H1 (cell line): Measurements from ENCODE around the gene KLF13. TPM values are rescaled to one million over a fixed set of nuclear protein-coding genes. Genes with fewer than 3 reads are reported as not detected.

Experiments used
- CTCF ChIA-PET: fragments of 300-600 bp; sonication (Branson Sonifier 250); formaldehyde crosslinking; loops from one replicate; lab custom pipeline; 2021; ENCODE audit not compliant: partially characterized antibody; lab: Charles Lee
- POLR2A ChIA-PET: fragments of 300-600 bp; sonication (Branson Sonifier 250); formaldehyde crosslinking; loops from one replicate; lab custom pipeline; 2021; ENCODE audit warnings: inconsistent platforms; ENCODE audit not compliant: partially characterized antibody; lab: Charles Lee
- DNase-seq, 2 experiments: peaks; one replicate each; pipeline versions ENCODE4 v3.0.0 to v3.0.0-alpha.2; 2010 to 2022; ENCODE audit warnings: low spot score in 2 of 2, low read depth in 1 of 2, mixed read lengths in 1 of 2
- FAIRE-seq: peaks from 2 replicates; lab custom pipeline; 2011; peaks lifted over from hg19 to GRCh38; lab: Jason Lieb, UNC
- H2AFZ ChIP-seq: 2 replicates; pipeline ENCODE4 v1.8.1; 2012; ENCODE audit warnings: low read length, inconsistent platforms
- H2AK5ac ChIP-seq: 2 replicates; pipeline ENCODE4 v1.6.1; 2013; ENCODE audit warnings: low read depth, low read length
- H2BK120ac ChIP-seq: replicated peaks from 2 replicates; pipeline ENCODE3; 2013; ENCODE audit warnings: low read depth, low read length, inconsistent platforms
- H2BK12ac ChIP-seq: 2 replicates; pipeline ENCODE4 v1.6.1; 2013; ENCODE audit warnings: low read depth, low read length
- H2BK15ac ChIP-seq: 2 replicates; pipeline ENCODE4 v1.6.1; 2013; ENCODE audit warnings: low read length
- H2BK20ac ChIP-seq: 2 replicates; pipeline ENCODE4 v1.6.1; 2013; ENCODE audit warnings: low read length
- H2BK5ac ChIP-seq: 2 replicates; pipeline ENCODE4 v1.6.1; 2013; ENCODE audit warnings: low read depth, low read length
- H3K14ac ChIP-seq: 2 replicates; pipeline ENCODE4 v1.6.1; 2013; ENCODE audit warnings: inconsistent platforms; ENCODE audit not compliant: insufficient read length
- H3K18ac ChIP-seq: 2 replicates; pipeline ENCODE4 v1.6.1; 2013; ENCODE audit warnings: low read length; ENCODE audit errors: extremely low read depth
- H3K23ac ChIP-seq: 2 replicates; pipeline ENCODE4 v1.6.1; 2013; ENCODE audit warnings: inconsistent platforms; ENCODE audit not compliant: insufficient read length
- H3K23me2 ChIP-seq: 2 replicates; pipeline ENCODE4 v1.6.1; 2013; ENCODE audit warnings: low read depth, low read length
- H3K27ac ChIP-seq: 2 replicates; pipeline ENCODE4 v1.6.1; 2011; ENCODE audit warnings: low read depth, low read length, inconsistent platforms
- H3K27me3 ChIP-seq, 4 experiments: replicated peaks in 1 of 4; 1 replicate in 1 of 4; 2 replicates in 3 of 4; pipeline versions ENCODE4 v1.6.1 to v1.8.1; 2011 to 2013; ENCODE audit warnings: low read length in 3 of 4, mild to moderate bottlenecking in 3 of 4, inconsistent platforms in 2 of 4, mixed read lengths in 2 of 4, moderate library complexity in 1 of 4; ENCODE audit not compliant: control insufficient read depth in 3 of 4, insufficient read depth in 3 of 4; ENCODE audit errors: extremely low read depth in 1 of 4
- H3K36me3 ChIP-seq, 4 experiments: 2 replicates each; pipeline versions ENCODE4 v1.6.1 to v1.8.1; 2011 to 2013; ENCODE audit warnings: mild to moderate bottlenecking in 4 of 4, low read length in 3 of 4, moderate library complexity in 2 of 4, control low read depth in 1 of 4, inconsistent platforms in 1 of 4; ENCODE audit not compliant: insufficient read depth in 4 of 4, control insufficient read depth in 2 of 4
- H3K4ac ChIP-seq: replicated peaks from 2 replicates; pipeline ENCODE3; 2013; ENCODE audit warnings: low read length, low read depth, mixed read lengths, inconsistent platforms; ENCODE audit not compliant: insufficient read length
- H3K4me1 ChIP-seq, 4 experiments: replicated peaks in 1 of 4; 1 replicate in 1 of 4; 2 replicates in 3 of 4; pipeline versions ENCODE4 v1.6.1 to v1.8.1; 2011 to 2013; ENCODE audit warnings: low read length in 3 of 4, inconsistent platforms in 2 of 4, mixed read lengths in 1 of 4; ENCODE audit not compliant: insufficient read depth in 4 of 4, control insufficient read depth in 3 of 4
- H3K4me2 ChIP-seq, 2 experiments: 2 replicates each; pipeline versions ENCODE4 v1.6.1 to v1.8.1; 2011 to 2013; ENCODE audit warnings: low read depth in 2 of 2, low read length in 2 of 2, control low read depth in 1 of 2, inconsistent platforms in 1 of 2, mild to moderate bottlenecking in 1 of 2; ENCODE audit not compliant: insufficient read depth in 1 of 2
- H3K4me3 ChIP-seq, 4 experiments: fragments of 200-600, 300-600 bp in 1 of 4; sonication (generic), shearing (Covaris generic), sonication (Bioruptor Twin) in 1 of 4; 2 replicates each; pipeline versions ENCODE4 v1.5.1 to v1.8.1; 2011 to 2016; ENCODE audit warnings: low read length in 4 of 4, low read depth in 3 of 4, control low read depth in 2 of 4, inconsistent platforms in 2 of 4, mild to moderate bottlenecking in 2 of 4, mixed read lengths in 1 of 4, moderate library complexity in 1 of 4; ENCODE audit not compliant: insufficient read depth in 2 of 4; ENCODE audit errors: extremely low read depth in 1 of 4
- H3K56ac ChIP-seq: replicated peaks from 2 replicates; pipeline ENCODE3; 2013; ENCODE audit warnings: low read depth, mild to moderate bottlenecking, mixed read lengths, low read length, inconsistent platforms; ENCODE audit not compliant: insufficient read length
- H3K79me1 ChIP-seq: 2 replicates; pipeline ENCODE4 v1.6.1; 2013; ENCODE audit warnings: low read depth, low read length, control low read depth
- H3K79me2 ChIP-seq, 2 experiments: 2 replicates each; pipeline versions ENCODE4 v1.6.1 to v1.8.1; 2012 to 2013; ENCODE audit warnings: low read length in 2 of 2, mild to moderate bottlenecking in 2 of 2, inconsistent platforms in 1 of 2; ENCODE audit not compliant: insufficient read depth in 2 of 2, control insufficient read depth in 1 of 2
- H3K9ac ChIP-seq, 4 experiments: replicated peaks in 1 of 4; 1 replicate in 1 of 4; 2 replicates in 3 of 4; pipeline versions ENCODE4 v1.6.1 to v1.8.1; 2011 to 2013; ENCODE audit warnings: low read depth in 3 of 4, low read length in 3 of 4, control low read depth in 2 of 4, mild to moderate bottlenecking in 2 of 4, moderate library complexity in 2 of 4, inconsistent platforms in 1 of 4; ENCODE audit errors: extremely low read depth in 1 of 4
- H3K9me3 ChIP-seq, 2 experiments: 2 replicates each; pipeline versions ENCODE4 v1.6.1 to v1.8.1; 2012 to 2013; ENCODE audit warnings: mild to moderate bottlenecking in 2 of 2, moderate library complexity in 2 of 2, control low read depth in 1 of 2, inconsistent platforms in 1 of 2, low read depth in 1 of 2, low read length in 1 of 2, mixed read lengths in 1 of 2; ENCODE audit not compliant: insufficient read depth in 2 of 2
- H4K20me1 ChIP-seq, 2 experiments: replicated peaks in 1 of 2; 2 replicates each; pipeline versions ENCODE3 to v1.8.1; 2011 to 2013; ENCODE audit warnings: inconsistent platforms in 2 of 2, low read length in 2 of 2, mild to moderate bottlenecking in 1 of 2; ENCODE audit not compliant: insufficient read depth in 2 of 2, control insufficient read depth in 1 of 2
- H4K5ac ChIP-seq: 2 replicates; pipeline ENCODE4 v1.6.1; 2013; ENCODE audit warnings: low read length, low read depth, mixed read lengths, inconsistent platforms; ENCODE audit not compliant: insufficient read length
- H4K8ac ChIP-seq: 2 replicates; pipeline ENCODE4 v1.8.0; 2013; ENCODE audit warnings: mild to moderate bottlenecking, moderate library complexity, low read length, inconsistent platforms; ENCODE audit not compliant: insufficient read depth; ENCODE audit errors: extremely low read depth
- H4K91ac ChIP-seq: replicated peaks from 2 replicates; pipeline ENCODE3; 2013; ENCODE audit warnings: low read length, mixed read lengths, inconsistent platforms; ENCODE audit not compliant: insufficient read length
- ATF2 ChIP-seq: IDR thresholded peaks from 2 replicates; pipeline ENCODE4 v1.6.1; 2012; ENCODE audit warnings: low read length, inconsistent platforms
- CBX5 ChIP-seq: fragments of 300-800, 300-1000 bp; sonication (generic); IDR thresholded peaks from 2 replicates; pipeline ENCODE4 v1.7.1; 2016; ENCODE audit warnings: antibody characterized with exemption, low read length, low read depth
- CEBPB ChIP-seq: IDR thresholded peaks from 2 replicates; pipeline ENCODE4 v1.6.1; 2012; ENCODE audit warnings: low read depth, low read length
- EZH2 ChIP-seq: fragments of 200-600 bp; sonication (generic); IDR thresholded peaks from 2 replicates; pipeline ENCODE4 v1.7.1; 2012; ENCODE audit warnings: low read depth, mild to moderate bottlenecking, moderate library complexity, low read length, inconsistent platforms; ENCODE audit not compliant: severe bottlenecking
- JUN ChIP-seq: IDR thresholded peaks from 2 replicates; pipeline ENCODE4 v1.6.1; 2011; ENCODE audit warnings: low read depth, mild to moderate bottlenecking, improper control_type of control experiment, low read length
- JUND ChIP-seq: IDR thresholded peaks from 2 replicates; pipeline ENCODE4 v1.6.1; 2011; ENCODE audit warnings: mild to moderate bottlenecking, improper control_type of control experiment, low read length
- RAD21 ChIP-seq, 2 experiments: IDR thresholded peaks in 1 of 2; conservative IDR thresholded peaks in 1 of 2; 2 replicates each; pipeline ENCODE4 v1.6.1; 2011; ENCODE audit warnings: low read depth in 2 of 2, low read length in 2 of 2, improper control_type of control experiment in 1 of 2, inconsistent platforms in 1 of 2, mild to moderate bottlenecking in 1 of 2, moderate library complexity in 1 of 2
- RNF2 ChIP-seq: fragments of 200-900, 300-1000 bp; sonication (generic); IDR thresholded peaks from 2 replicates; pipeline ENCODE4 v1.7.1; 2016; ENCODE audit warnings: borderline replicate concordance, low read depth, mild to moderate bottlenecking, antibody characterized with exemption, low read length; ENCODE audit not compliant: poor library complexity, severe bottlenecking; ENCODE audit errors: missing control alignments
- TAF1 ChIP-seq: IDR thresholded peaks from 2 replicates; pipeline ENCODE4 v1.6.1; 2011; ENCODE audit warnings: mild to moderate bottlenecking, low read depth, low read length
- USF2 ChIP-seq: IDR thresholded peaks from 2 replicates; pipeline ENCODE4 v1.6.1; 2011; ENCODE audit warnings: low read length, improper control_type of control experiment
- WGBS, 2 experiments: shearing (Covaris generic) in 1 of 2; methylation state at CpG; one replicate each; pipeline versions ENCODE4 v1.1.6 to v1.1.7; 2013 to 2015; ENCODE audit warnings: low lambda C conversion rate in 2 of 2, mixed read lengths in 2 of 2, inconsistent platforms in 1 of 2, low coverage in 1 of 2, missing lambda C conversion rate in 1 of 2; ENCODE audit not compliant: insufficient replicate concordance in 2 of 2, insufficient coverage in 1 of 2, insufficient read length in 1 of 2; ENCODE audit errors: extremely low coverage in 1 of 2, missing lambda C conversion rate in 1 of 2; 5-methylcytosine and 5-hydroxymethylcytosine counted together
- polyA plus RNA-seq, 7 experiments: library from polyadenylated mRNA; depleted of rRNA in 3 of 7; stranded (reverse) in 5 of 7; unstranded in 2 of 7; fragments of >200 nt in 5 of 7; fragments of 200-250 nt in 2 of 7; gene quantifications; 1 replicate in 5 of 7; 2 replicates in 1 of 7; 4 replicates in 1 of 7; pipeline versions ENCODE4 v1.2.1 to v1.2.3, GENCODE V29; 2011 to 2013; ENCODE audit warnings: missing spikeins in 2 of 7, mixed read lengths in 2 of 7
- total RNA-seq: library from RNA; stranded (reverse); fragmentation: NEBNext Ultra II Directional; extraction: Animal tissue kit (Norgen Biotek cat#: 25700); gene quantifications from 2 replicates; pipeline ENCODE4 v1.2.1, GENCODE V29; 2021

Gene KLF13
- total and polyA plus RNA-seq, 2 of the 8 experiments (the other 6 are each of a cell fraction or from before 2014, with no cell fraction given): 18.3 to 33.4 TPM

GRCh38 chr15:31320022-31320421, 6.6 kb upstream of the KLF13 start:
- CTCF ChIA-PET: interaction anchor here (0.9 to 2.0 kb wide), 5 partner anchors 9 to 115 kb away, joined by 3 to 7 read pairs (median 3); no protein-coding TSS in a partner anchor
- Histone ChIP-seq H3K27ac (no peak overlapping the region), H3K4me1 (peaks cover under 1 to 9% (median 5%) of the 10 kb centered on the region in 4 experiments; a peak in 6 of 7 replicates), H2BK15ac (no peak overlapping the region), H3K14ac (no peak overlapping the region), H3K9ac (no peak overlapping the region), H3K79me2 (no peaks in the 10 kb centered on the region), H3K4me2 (no peak overlapping the region), H2AFZ (peak overlapping the region; percentile 73; the same call in 1 of the 2 replicates), H3K4me3 (no peak overlapping the region), H3K23me2 (no peaks in the 10 kb centered on the region), H2AK5ac (no peak overlapping the region), H3K36me3 (no peaks in the 10 kb centered on the region), H2BK120ac (no peak overlapping the region), H4K91ac (no peak overlapping the region), H3K9me3 (peaks cover 3 to 4% of the 10 kb centered on the region in 2 experiments; a peak in 1 of 4 replicates), H3K27me3 (peaks cover 0 to 7% (median 3%) of the 10 kb centered on the region in 4 experiments; a peak in 3 of 7 replicates), H2BK20ac (no peak overlapping the region), H3K56ac (no peak overlapping the region), H3K79me1 (peaks cover 2% of the 10 kb centered on the region; the same call in 1 of the 2 replicates), H3K4ac (no peak overlapping the region), H3K18ac (no peak overlapping the region), H4K5ac (no peak overlapping the region), H4K8ac (no peak overlapping the region), H2BK12ac (no peak overlapping the region; the same call in 1 of the 2 replicates), H2BK5ac (no peak overlapping the region), H3K23ac (no peak overlapping the region), H4K20me1 (no peaks in the 10 kb centered on the region)
- no peak for DNase-seq
- POLR2A ChIA-PET: interaction anchor here (2.2 kb wide), 1 partner anchor 13 kb away, joined by 7 read pairs; no protein-coding TSS in a partner anchor
- 94% methylated on average over 5 of the region's 5 CpGs; no CpG with 5 or more reads in 1 of the 2 experiments for WGBS, 2 experiments
- no peak for FAIRE-seq
- TF ChIP-seq JUND: no peak
- no peak for TF ChIP-seq CEBPB
- TF ChIP-seq ATF2: no peak
- no peak for TF ChIP-seq EZH2
- TF ChIP-seq RAD21 (IDR thresholded peaks at IDR 0.05 in 1 of 2, conservative IDR thresholded peaks at IDR 0.05 in 1 of 2; ENCODE audit: low read depth in 2 of 2, low read length in 2 of 2): no peak
- no peak for TF ChIP-seq USF2
- no peak for TF ChIP-seq CBX5
- TF ChIP-seq RNF2: no peak
- TF ChIP-seq TAF1: no peak
- TF ChIP-seq JUN: no peak
